Activated CD8-positive, alpha-beta memory T cell treated with anti-CD3 and anti-CD28 coated beads for 48 hours (primary cell): ENCODE results near the gene PHLDB3.
A peak's percentile ranks its signal among the peaks of the same experiment; 100 is the strongest.
"Not testable (repeated sequence)": the region's sequence is repeated elsewhere in the genome, so short reads cannot be mapped to it uniquely, and the experiment has no call there.

Source experiments
- DNase-seq, 3 experiments: peaks; one replicate each; pipeline ENCODE4 v3.0.0-alpha.2; 2020; ENCODE audit warnings: low read depth in 2 of 3, low spot score in 2 of 3

The PHLDB3 gene

GRCh38 chr19:43446746-43447489 lies 57.6 kb downstream of the PHLDB3 start:
- peak; percentile 29 to 59 (median 40) for DNase-seq

GRCh38 chr19:43445426-43445825 lies 59.1 kb downstream of the PHLDB3 start:
- no peak for DNase-seq

- DNase-seq, result no peak
Measured at GRCh38 chr19:43444531-43445287, 59.8 kb downstream of the PHLDB3 start.

- DNase-seq, result not testable (repeated sequence)
Measured at GRCh38 chr19:43444091-43444490, 60.5 kb downstream of the PHLDB3 start.

GRCh38 chr19:43441716-43442115 lies 62.8 kb downstream of the PHLDB3 start:
- DNase-seq, result no peak

GRCh38 chr19:43439709-43440063 lies 64.9 kb downstream of the PHLDB3 start:
- DNase-seq, result no peak

- DNase-seq, result no peak
Measured at GRCh38 chr19:43439032-43439708, 65.4 kb downstream of the PHLDB3 start.

- no peak for DNase-seq
Measured at GRCh38 chr19:43438291-43439031, 66.1 kb downstream of the PHLDB3 start.

- no peak for DNase-seq
Measured at GRCh38 chr19:43437712-43438111, 66.8 kb downstream of the PHLDB3 start.

GRCh38 chr19:43437284-43437683 lies 67.3 kb downstream of the PHLDB3 start:
- DNase-seq, result not testable (repeated sequence)

GRCh38 chr19:43435775-43436174 lies 68.8 kb downstream of the PHLDB3 start:
- no peak for DNase-seq

GRCh38 chr19:43433689-43434088 lies 70.9 kb downstream of the PHLDB3 start:
- no peak for DNase-seq

- no peak for DNase-seq
Measured at GRCh38 chr19:43433358-43433673, 71.2 kb downstream of the PHLDB3 start.

- no peak for DNase-seq
Measured at GRCh38 chr19:43430976-43431375, 73.6 kb downstream of the PHLDB3 start.

- no peak for DNase-seq
Measured at GRCh38 chr19:43430142-43430710, 74.3 kb downstream of the PHLDB3 start.

- no peak for DNase-seq
Measured at GRCh38 chr19:43429395-43429794, 75.2 kb downstream of the PHLDB3 start.

GRCh38 chr19:43425567-43426392 lies 78.8 kb downstream of the PHLDB3 start:
- no peak for DNase-seq
